C4-2B (cell line): ENCODE measurements around the gene PCNX3.

Source experiments
- CTCF ChIP-seq: fragments of 450-650 bp; conservative IDR thresholded peaks from 2 replicates; pipeline ENCODE4 v1.5.1; 2017; ENCODE audit warnings: mild to moderate bottlenecking
- ZFX ChIP-seq: fragments of 450-650 bp; IDR thresholded peaks from 2 replicates; pipeline ENCODE4 v1.6.1; 2017

- no peak for TF ChIP-seq CTCF
- no peak for TF ChIP-seq ZFX
Measured at GRCh38 chr11:65585396-65586246, 30.0 kb upstream of the PCNX3 start.
